HCT116 (cell line): ENCODE measurements around the gene PRRT4. TPM values are rescaled to one million over a fixed set of nuclear protein-coding genes. Genes with fewer than 3 reads are reported as not detected.

Experiments used
- ATAC-seq: fragments of 200-7000 bp; cut with Tn5 transposase; 2 replicates; pipeline ENCODE4 v1.9.1; 2020; ENCODE audit warnings: mild to moderate bottlenecking, moderate library complexity
- BruUV-seq: library from RNA; stranded (reverse); fragments of 400-500 nt; replicated peaks from 2 replicates; lab custom pipeline; 2021; lab: Mats Ljungman, UMichigan
- CTCF ChIA-PET: fragments of 300-600 bp; sonication (Branson Sonifier 250); formaldehyde crosslinking; loops from one replicate; lab custom pipeline; 2021; ENCODE audit warnings: antibody characterized with exemption; lab: Charles Lee
- POLR2A ChIA-PET: fragments of 300-600, 350-600 bp; sonication (Branson Sonifier 250); formaldehyde crosslinking; loops from one replicate; lab custom pipeline; 2021; ENCODE audit warnings: antibody characterized with exemption; lab: Charles Lee
- RAD21 ChIA-PET, 2 experiments: fragments of 300-600 bp; sonication (Branson Sonifier 250); formaldehyde crosslinking; loops; one replicate each; lab custom pipeline; 2023; ENCODE audit warnings: low total read pairs in 2 of 2; ENCODE audit not compliant: uncharacterized antibody in 2 of 2, unreplicated experiment in 2 of 2, low non-redundant PET in 1 of 2; lab: Charles Lee
- DNase-seq: peaks from one replicate; pipeline ENCODE4 v3.0.0-alpha.2; 2010; ENCODE audit warnings: low read depth, low spot score
- H2AFZ ChIP-seq: fragments of 200-600 bp; shearing (Covaris generic), sonication (generic); 2 replicates; pipeline ENCODE4 v1.6.1; 2017; ENCODE audit warnings: low read depth, mixed run types, mixed read lengths, antibody characterized with exemption, low read length; ENCODE audit not compliant: poor library complexity, severe bottlenecking
- H3K27ac ChIP-seq: 2 replicates; pipeline ENCODE4 v1.5.1; 2012; ENCODE audit warnings: low read depth, low read length
- H3K27me3 ChIP-seq: fragments of 200-600 bp; sonication (generic); 2 replicates; pipeline ENCODE4 v1.6.1; 2016; ENCODE audit warnings: mixed run types, low read length, mixed read lengths; ENCODE audit not compliant: insufficient read depth
- H3K36me3 ChIP-seq, 2 experiments: fragments of 200-500 bp in 1 of 2; fragments of 200-600 bp in 1 of 2; sonication (Bioruptor generic) in 1 of 2; sonication (generic) in 1 of 2; 2 replicates each; pipeline versions ENCODE4 v1.5.1 to v1.6.1; 2014 to 2016; ENCODE audit warnings: low read length in 2 of 2, inconsistent platforms in 1 of 2, mixed read lengths in 1 of 2, mixed run types in 1 of 2; ENCODE audit not compliant: insufficient read depth in 2 of 2, control insufficient read depth in 1 of 2
- H3K4me1 ChIP-seq, 2 experiments: fragments of 200-600 bp in 1 of 2; sonication (generic) in 1 of 2; 2 replicates each; pipeline versions ENCODE4 v1.5.1 to v1.6.1; 2012 to 2017; ENCODE audit warnings: low read length in 2 of 2, inconsistent platforms in 1 of 2, mild to moderate bottlenecking in 1 of 2, mixed read lengths in 1 of 2, mixed run types in 1 of 2, moderate library complexity in 1 of 2; ENCODE audit not compliant: insufficient read depth in 2 of 2, control insufficient read depth in 1 of 2
- H3K4me2 ChIP-seq: fragments of 200-600 bp; sonication (generic); 2 replicates; pipeline ENCODE4 v1.6.1; 2017; ENCODE audit warnings: mixed run types, low read length, mixed read lengths
- H3K4me3 ChIP-seq, 2 experiments: fragments of 200-600 bp in 1 of 2; sonication (generic) in 1 of 2; replicated peaks in 1 of 2; 2 replicates each; pipeline ENCODE4 v1.5.1; 2011 to 2016; ENCODE audit warnings: low read length in 2 of 2, control low read depth in 1 of 2, low read depth in 1 of 2, mild to moderate bottlenecking in 1 of 2, mixed read lengths in 1 of 2, mixed run types in 1 of 2
- H3K79me2 ChIP-seq: fragments of 200-600 bp; sonication (generic); 2 replicates; pipeline ENCODE4 v1.6.1; 2017; ENCODE audit warnings: mild to moderate bottlenecking, mixed run types, low read length, moderate library complexity, mixed read lengths; ENCODE audit not compliant: insufficient read depth
- H3K9ac ChIP-seq: fragments of 200-600 bp; sonication (generic); 2 replicates; pipeline ENCODE4 v1.6.1; 2016; ENCODE audit warnings: low read length, mixed read lengths
- H3K9me2 ChIP-seq: fragments of 200-600 bp; sonication (generic), shearing (Covaris generic); 2 replicates; pipeline ENCODE4 v1.6.1; 2017; ENCODE audit warnings: mixed run types, mild to moderate bottlenecking, moderate library complexity; ENCODE audit not compliant: insufficient read depth
- H3K9me3 ChIP-seq, 2 experiments: fragments of 200-500 bp in 1 of 2; fragments of 200-600 bp in 1 of 2; sonication (Bioruptor generic) in 1 of 2; sonication (generic) in 1 of 2; 2 replicates each; pipeline ENCODE4 v1.6.1; 2014 to 2017; ENCODE audit warnings: low read length in 2 of 2, mixed read lengths in 2 of 2, inconsistent platforms in 1 of 2, low read depth in 1 of 2, mild to moderate bottlenecking in 1 of 2, mixed run types in 1 of 2, moderate library complexity in 1 of 2; ENCODE audit not compliant: control insufficient read depth in 1 of 2, insufficient read depth in 1 of 2
- H4K20me1 ChIP-seq: fragments of 200-600 bp; sonication (generic), shearing (Covaris generic); 2 replicates; pipeline ENCODE4 v1.6.1; 2017; ENCODE audit warnings: mixed run types, mild to moderate bottlenecking, moderate library complexity; ENCODE audit not compliant: insufficient read depth
- ATF3 ChIP-seq: IDR thresholded peaks from 2 replicates; pipeline ENCODE4 v1.6.1; 2012
- CTCF ChIP-seq, 3 experiments: fragments of 200-600 bp in 1 of 3; sonication (generic) in 1 of 3; IDR thresholded peaks in 2 of 3; conservative IDR thresholded peaks in 1 of 3; 2 replicates each; pipeline ENCODE4 v1.5.1; 2012 to 2017; ENCODE audit warnings: low read depth in 2 of 3, low read length in 2 of 3, antibody characterized with exemption in 1 of 3, borderline replicate concordance in 1 of 3, control low read depth in 1 of 3, mild to moderate bottlenecking in 1 of 3, mixed read lengths in 1 of 3, mixed run types in 1 of 3, moderate library complexity in 1 of 3; ENCODE audit not compliant: insufficient read depth in 1 of 3
- EZH2phosphoT487 ChIP-seq: fragments of 200-600 bp; IDR thresholded peaks from 2 replicates; pipeline ENCODE4 v1.6.1; 2018; ENCODE audit warnings: antibody characterized with exemption, borderline replicate concordance
- FOSL1 ChIP-seq: IDR thresholded peaks from 2 replicates; pipeline ENCODE4 v1.6.1; 2012; ENCODE audit warnings: low read depth
- JUND ChIP-seq: IDR thresholded peaks from 2 replicates; pipeline ENCODE4 v1.6.1; 2012
- POLR2A ChIP-seq: IDR thresholded peaks from 2 replicates; pipeline ENCODE4 v1.7.0; 2011; ENCODE audit warnings: borderline replicate concordance; ENCODE audit not compliant: insufficient read depth, insufficient read length; ENCODE audit errors: extremely low read depth
- POLR2AphosphoS5 ChIP-seq: IDR thresholded peaks from 2 replicates; pipeline ENCODE4 v1.6.1; 2011; ENCODE audit warnings: mild to moderate bottlenecking, low read depth, low read length, moderate library complexity
- RAD21 ChIP-seq: IDR thresholded peaks from 2 replicates; pipeline ENCODE4 v1.6.1; 2012; ENCODE audit warnings: low read depth, mild to moderate bottlenecking
- REST ChIP-seq: IDR thresholded peaks from 2 replicates; pipeline ENCODE4 v1.6.1; 2012; ENCODE audit warnings: low read depth
- SIN3A ChIP-seq: IDR thresholded peaks from 2 replicates; pipeline ENCODE4 v1.6.1; 2012; ENCODE audit warnings: low read depth
- SRF ChIP-seq: IDR thresholded peaks from 2 replicates; pipeline ENCODE4 v1.6.1; 2012; ENCODE audit warnings: low read depth
- ZBTB33 ChIP-seq: IDR thresholded peaks from 2 replicates; pipeline ENCODE4 v1.6.1; 2011; ENCODE audit warnings: mild to moderate bottlenecking, low read length, moderate library complexity; ENCODE audit not compliant: insufficient replicate concordance; ENCODE audit errors: extremely low read depth
- intact Hi-C: fragments of 100-400 bp; cut with micrococcal nuclease; formaldehyde crosslinking; loops from 2 replicates; pipeline ENCODE4 v1.10.0; 2022
- total RNA-seq: library from RNA; stranded (reverse); gene quantifications from one replicate; pipeline ENCODE4 v1.2.1, GENCODE V29; 2021; ENCODE audit not compliant: unreplicated experiment

The PRRT4 gene
- total RNA-seq, 1 experiment from 2014 or later = 4.0 TPM

GRCh38 chr7:128376077-128376476 lies 14.6 kb upstream of the PRRT4 start:
- BruUV-seq = no TSS peak
- Histone ChIP-seq H3K9me2 (no peaks in the 10 kb centered on the region), H3K9me3 (no peaks in the 10 kb centered on the region), H3K27me3 (no peaks in the 10 kb centered on the region), H3K4me3 (no peak overlapping the region), H3K27ac (no peak overlapping the region), H3K9ac (no peak overlapping the region), H2AFZ (no peak overlapping the region), H3K4me2 (no peak overlapping the region), H3K36me3 (no peaks in the 10 kb centered on the region), H3K79me2 (no peaks in the 10 kb centered on the region), H3K4me1 (peaks cover 0 to under 1% of the 10 kb centered on the region in 2 experiments; a peak in 1 of 4 replicates), H4K20me1 (no peaks in the 10 kb centered on the region)
- no peak for ATAC-seq
- no peak for TF ChIP-seq JUND
- TF ChIP-seq SRF = no peak
- no peak for TF ChIP-seq EZH2phosphoT487
- no peak for TF ChIP-seq ZBTB33
- TF ChIP-seq CTCF (IDR thresholded peaks at IDR 0.05 in 2 of 3, conservative IDR thresholded peaks at IDR 0.05 in 1 of 3; ENCODE audit: borderline replicate concordance in 1 of 3, insufficient read depth in 1 of 3, low read depth in 2 of 3, low read length in 2 of 3) = no peak
- TF ChIP-seq FOSL1 = no peak
- no peak for TF ChIP-seq RAD21
- no peak for TF ChIP-seq REST
- no peak for TF ChIP-seq POLR2A
- no peak for TF ChIP-seq POLR2AphosphoS5
- TF ChIP-seq ATF3 = no peak
- no peak for TF ChIP-seq SIN3A
- intact Hi-C loops = no loop called here
- RAD21 ChIA-PET = no interaction called here
- CTCF ChIA-PET = interaction anchor here (1.6 kb wide), 1 partner anchor 12 kb away, joined by 3 read pairs; no protein-coding TSS in a partner anchor
- no peak for DNase-seq
- POLR2A ChIA-PET = no interaction called here
